H1 (cell line): ENCODE measurements around the gene RASA1. TPM values are rescaled to one million over a fixed set of nuclear protein-coding genes. Genes with fewer than 3 reads are reported as not detected.

Source experiments
- CTCF ChIA-PET: fragments of 300-600 bp; sonication (Branson Sonifier 250); formaldehyde crosslinking; loops from one replicate; lab custom pipeline; 2021; ENCODE audit not compliant: partially characterized antibody; lab: Charles Lee
- POLR2A ChIA-PET: fragments of 300-600 bp; sonication (Branson Sonifier 250); formaldehyde crosslinking; loops from one replicate; lab custom pipeline; 2021; ENCODE audit warnings: inconsistent platforms; ENCODE audit not compliant: partially characterized antibody; lab: Charles Lee
- DNase-seq, 2 experiments: peaks; one replicate each; pipeline versions ENCODE4 v3.0.0 to v3.0.0-alpha.2; 2010 to 2022; ENCODE audit warnings: low spot score in 2 of 2, low read depth in 1 of 2, mixed read lengths in 1 of 2
- FAIRE-seq: peaks from 2 replicates; lab custom pipeline; 2011; peaks lifted over from hg19 to GRCh38; lab: Jason Lieb, UNC
- H2AFZ ChIP-seq: 2 replicates; pipeline ENCODE4 v1.8.1; 2012; ENCODE audit warnings: low read length, inconsistent platforms
- H2AK5ac ChIP-seq: 2 replicates; pipeline ENCODE4 v1.6.1; 2013; ENCODE audit warnings: low read depth, low read length
- H2BK120ac ChIP-seq: replicated peaks from 2 replicates; pipeline ENCODE3; 2013; ENCODE audit warnings: low read depth, low read length, inconsistent platforms
- H2BK12ac ChIP-seq: 2 replicates; pipeline ENCODE4 v1.6.1; 2013; ENCODE audit warnings: low read depth, low read length
- H2BK15ac ChIP-seq: 2 replicates; pipeline ENCODE4 v1.6.1; 2013; ENCODE audit warnings: low read length
- H2BK20ac ChIP-seq: 2 replicates; pipeline ENCODE4 v1.6.1; 2013; ENCODE audit warnings: low read length
- H2BK5ac ChIP-seq: 2 replicates; pipeline ENCODE4 v1.6.1; 2013; ENCODE audit warnings: low read depth, low read length
- H3K14ac ChIP-seq: 2 replicates; pipeline ENCODE4 v1.6.1; 2013; ENCODE audit warnings: inconsistent platforms; ENCODE audit not compliant: insufficient read length
- H3K18ac ChIP-seq: 2 replicates; pipeline ENCODE4 v1.6.1; 2013; ENCODE audit warnings: low read length; ENCODE audit errors: extremely low read depth
- H3K23ac ChIP-seq: 2 replicates; pipeline ENCODE4 v1.6.1; 2013; ENCODE audit warnings: inconsistent platforms; ENCODE audit not compliant: insufficient read length
- H3K23me2 ChIP-seq: 2 replicates; pipeline ENCODE4 v1.6.1; 2013; ENCODE audit warnings: low read depth, low read length
- H3K27ac ChIP-seq: 2 replicates; pipeline ENCODE4 v1.6.1; 2011; ENCODE audit warnings: low read depth, low read length, inconsistent platforms
- H3K27me3 ChIP-seq, 4 experiments: replicated peaks in 1 of 4; 1 replicate in 1 of 4; 2 replicates in 3 of 4; pipeline versions ENCODE4 v1.6.1 to v1.8.1; 2011 to 2013; ENCODE audit warnings: low read length in 3 of 4, mild to moderate bottlenecking in 3 of 4, inconsistent platforms in 2 of 4, mixed read lengths in 2 of 4, moderate library complexity in 1 of 4; ENCODE audit not compliant: control insufficient read depth in 3 of 4, insufficient read depth in 3 of 4; ENCODE audit errors: extremely low read depth in 1 of 4
- H3K36me3 ChIP-seq, 4 experiments: 2 replicates each; pipeline versions ENCODE4 v1.6.1 to v1.8.1; 2011 to 2013; ENCODE audit warnings: mild to moderate bottlenecking in 4 of 4, low read length in 3 of 4, moderate library complexity in 2 of 4, control low read depth in 1 of 4, inconsistent platforms in 1 of 4; ENCODE audit not compliant: insufficient read depth in 4 of 4, control insufficient read depth in 2 of 4
- H3K4ac ChIP-seq: replicated peaks from 2 replicates; pipeline ENCODE3; 2013; ENCODE audit warnings: low read length, low read depth, mixed read lengths, inconsistent platforms; ENCODE audit not compliant: insufficient read length
- H3K4me1 ChIP-seq, 4 experiments: replicated peaks in 1 of 4; 1 replicate in 1 of 4; 2 replicates in 3 of 4; pipeline versions ENCODE4 v1.6.1 to v1.8.1; 2011 to 2013; ENCODE audit warnings: low read length in 3 of 4, inconsistent platforms in 2 of 4, mixed read lengths in 1 of 4; ENCODE audit not compliant: insufficient read depth in 4 of 4, control insufficient read depth in 3 of 4
- H3K4me2 ChIP-seq, 2 experiments: 2 replicates each; pipeline versions ENCODE4 v1.6.1 to v1.8.1; 2011 to 2013; ENCODE audit warnings: low read depth in 2 of 2, low read length in 2 of 2, control low read depth in 1 of 2, inconsistent platforms in 1 of 2, mild to moderate bottlenecking in 1 of 2; ENCODE audit not compliant: insufficient read depth in 1 of 2
- H3K4me3 ChIP-seq, 4 experiments: fragments of 200-600, 300-600 bp in 1 of 4; sonication (generic), shearing (Covaris generic), sonication (Bioruptor Twin) in 1 of 4; 2 replicates each; pipeline versions ENCODE4 v1.5.1 to v1.8.1; 2011 to 2016; ENCODE audit warnings: low read length in 4 of 4, low read depth in 3 of 4, control low read depth in 2 of 4, inconsistent platforms in 2 of 4, mild to moderate bottlenecking in 2 of 4, mixed read lengths in 1 of 4, moderate library complexity in 1 of 4; ENCODE audit not compliant: insufficient read depth in 2 of 4; ENCODE audit errors: extremely low read depth in 1 of 4
- H3K56ac ChIP-seq: replicated peaks from 2 replicates; pipeline ENCODE3; 2013; ENCODE audit warnings: low read depth, mild to moderate bottlenecking, mixed read lengths, low read length, inconsistent platforms; ENCODE audit not compliant: insufficient read length
- H3K79me1 ChIP-seq: 2 replicates; pipeline ENCODE4 v1.6.1; 2013; ENCODE audit warnings: low read depth, low read length, control low read depth
- H3K79me2 ChIP-seq, 2 experiments: 2 replicates each; pipeline versions ENCODE4 v1.6.1 to v1.8.1; 2012 to 2013; ENCODE audit warnings: low read length in 2 of 2, mild to moderate bottlenecking in 2 of 2, inconsistent platforms in 1 of 2; ENCODE audit not compliant: insufficient read depth in 2 of 2, control insufficient read depth in 1 of 2
- H3K9ac ChIP-seq, 4 experiments: replicated peaks in 1 of 4; 1 replicate in 1 of 4; 2 replicates in 3 of 4; pipeline versions ENCODE4 v1.6.1 to v1.8.1; 2011 to 2013; ENCODE audit warnings: low read depth in 3 of 4, low read length in 3 of 4, control low read depth in 2 of 4, mild to moderate bottlenecking in 2 of 4, moderate library complexity in 2 of 4, inconsistent platforms in 1 of 4; ENCODE audit errors: extremely low read depth in 1 of 4
- H3K9me3 ChIP-seq, 2 experiments: 2 replicates each; pipeline versions ENCODE4 v1.6.1 to v1.8.1; 2012 to 2013; ENCODE audit warnings: mild to moderate bottlenecking in 2 of 2, moderate library complexity in 2 of 2, control low read depth in 1 of 2, inconsistent platforms in 1 of 2, low read depth in 1 of 2, low read length in 1 of 2, mixed read lengths in 1 of 2; ENCODE audit not compliant: insufficient read depth in 2 of 2
- H4K20me1 ChIP-seq, 2 experiments: replicated peaks in 1 of 2; 2 replicates each; pipeline versions ENCODE3 to v1.8.1; 2011 to 2013; ENCODE audit warnings: inconsistent platforms in 2 of 2, low read length in 2 of 2, mild to moderate bottlenecking in 1 of 2; ENCODE audit not compliant: insufficient read depth in 2 of 2, control insufficient read depth in 1 of 2
- H4K5ac ChIP-seq: 2 replicates; pipeline ENCODE4 v1.6.1; 2013; ENCODE audit warnings: low read length, low read depth, mixed read lengths, inconsistent platforms; ENCODE audit not compliant: insufficient read length
- H4K8ac ChIP-seq: 2 replicates; pipeline ENCODE4 v1.8.0; 2013; ENCODE audit warnings: mild to moderate bottlenecking, moderate library complexity, low read length, inconsistent platforms; ENCODE audit not compliant: insufficient read depth; ENCODE audit errors: extremely low read depth
- H4K91ac ChIP-seq: replicated peaks from 2 replicates; pipeline ENCODE3; 2013; ENCODE audit warnings: low read length, mixed read lengths, inconsistent platforms; ENCODE audit not compliant: insufficient read length
- ATF3 ChIP-seq: IDR thresholded peaks from 2 replicates; pipeline ENCODE4 v1.6.1; 2011; ENCODE audit warnings: low read depth, mild to moderate bottlenecking, low read length; ENCODE audit not compliant: insufficient read depth
- BRCA1 ChIP-seq: IDR thresholded peaks from 2 replicates; pipeline ENCODE4 v1.6.1; 2012; ENCODE audit warnings: low read depth, low read length, improper control_type of control experiment
- EGR1 ChIP-seq: IDR thresholded peaks from 2 replicates; pipeline ENCODE4 v1.6.1; 2011; ENCODE audit warnings: low read depth, low read length, borderline replicate concordance
- EZH2 ChIP-seq: fragments of 200-600 bp; sonication (generic); IDR thresholded peaks from 2 replicates; pipeline ENCODE4 v1.7.1; 2012; ENCODE audit warnings: low read depth, mild to moderate bottlenecking, moderate library complexity, low read length, inconsistent platforms; ENCODE audit not compliant: severe bottlenecking
- KDM4A ChIP-seq: IDR thresholded peaks from one replicate; pipeline ENCODE4 v1.7.1; 2012; ENCODE audit warnings: low read depth, mild to moderate bottlenecking, moderate library complexity, low read length, inconsistent platforms; ENCODE audit not compliant: severe bottlenecking
- KDM5A ChIP-seq: fragments of 200-600 bp; IDR thresholded peaks from 2 replicates; pipeline ENCODE4 v1.7.1; 2012; ENCODE audit warnings: mild to moderate bottlenecking, low read length, inconsistent platforms, mixed read lengths
- NANOG ChIP-seq: IDR thresholded peaks from 2 replicates; pipeline ENCODE4 v1.6.1; 2011; ENCODE audit warnings: low read length, low read depth, mild to moderate bottlenecking, inconsistent platforms; ENCODE audit not compliant: insufficient read depth, poor library complexity, severe bottlenecking
- POU5F1 ChIP-seq: IDR thresholded peaks from 2 replicates; pipeline ENCODE4 v1.6.1; 2011; ENCODE audit warnings: low read depth, mild to moderate bottlenecking, low read length, moderate library complexity
- SAP30 ChIP-seq: fragments of 300-600 bp; sonication (generic); IDR thresholded peaks from 2 replicates; pipeline ENCODE4 v1.7.1; 2012; ENCODE audit warnings: low read length, moderate library complexity, mild to moderate bottlenecking, inconsistent platforms; ENCODE audit not compliant: insufficient read depth, insufficient replicate concordance
- polyA plus RNA-seq, 7 experiments: library from polyadenylated mRNA; depleted of rRNA in 3 of 7; stranded (reverse) in 5 of 7; unstranded in 2 of 7; fragments of >200 nt in 5 of 7; fragments of 200-250 nt in 2 of 7; gene quantifications; 1 replicate in 5 of 7; 2 replicates in 1 of 7; 4 replicates in 1 of 7; pipeline versions ENCODE4 v1.2.1 to v1.2.3, GENCODE V29; 2011 to 2013; ENCODE audit warnings: missing spikeins in 2 of 7, mixed read lengths in 2 of 7
- total RNA-seq: library from RNA; stranded (reverse); fragmentation: NEBNext Ultra II Directional; extraction: Animal tissue kit (Norgen Biotek cat#: 25700); gene quantifications from 2 replicates; pipeline ENCODE4 v1.2.1, GENCODE V29; 2021

The RASA1 gene
- total and polyA plus RNA-seq, 2 of the 8 experiments (the other 6 are each of a cell fraction or from before 2014, with no cell fraction given) = 15.9 to 33.8 TPM

- TF ChIP-seq KDM4A = no peak
Measured at GRCh38 chr5:87368601-87369000, 100.9 kb downstream of the RASA1 start (continued).

GRCh38 chr5:87369431-87369830, 101.7 kb downstream of the RASA1 start:
- no peak overlapping the region for H2BK5ac ChIP-seq
- no peaks in the 10 kb centered on the region for H3K79me1 ChIP-seq
- H3K18ac ChIP-seq = no peak overlapping the region
- TF ChIP-seq EGR1 = no peak
- no peak for TF ChIP-seq BRCA1
- TF ChIP-seq SAP30 = no peak
- TF ChIP-seq POU5F1 = no peak
- no peak for TF ChIP-seq EZH2
- TF ChIP-seq NANOG = no peak
- TF ChIP-seq KDM5A = no peak
- no peak for TF ChIP-seq ATF3
- peaks cover 0 to 1% of the 10 kb centered on the region in 2 experiments for H4K20me1 ChIP-seq
- no peak overlapping the region for H3K14ac ChIP-seq
- no peak overlapping the region for H2BK120ac ChIP-seq
- H3K9ac ChIP-seq = no peak overlapping the region
- no peak for FAIRE-seq
- no peaks in the 10 kb centered on the region for H3K9me3 ChIP-seq
- no peak overlapping the region for H3K27ac ChIP-seq
- H3K4ac ChIP-seq = no peak overlapping the region
- no peak overlapping the region for H4K5ac ChIP-seq
- no peak overlapping the region for H2AFZ ChIP-seq
- DNase-seq = no peak
- no peak overlapping the region for H3K4me2 ChIP-seq
- no peaks in the 10 kb centered on the region for H3K27me3 ChIP-seq
- no peak overlapping the region for H3K23ac ChIP-seq
- no peaks in the 10 kb centered on the region for H3K4me1 ChIP-seq
- ChIA-PET CTCF (no interaction called here), POLR2A (no interaction called here)
- H2BK12ac ChIP-seq = no peak overlapping the region
- H2BK20ac ChIP-seq = no peak overlapping the region
- peaks cover 0 to 7% (median 2%) of the 10 kb centered on the region in 4 experiments; a peak in 2 of 8 replicates for H3K36me3 ChIP-seq
- no peak overlapping the region for H2AK5ac ChIP-seq
- no peak overlapping the region for H4K8ac ChIP-seq
- no peaks in the 10 kb centered on the region for H3K23me2 ChIP-seq
- H3K79me2 ChIP-seq = no peaks in the 10 kb centered on the region
- H4K91ac ChIP-seq = no peak overlapping the region
- H2BK15ac ChIP-seq = no peak overlapping the region
- no peak overlapping the region for H3K56ac ChIP-seq
- H3K4me3 ChIP-seq = no peak overlapping the region
